IPS-20b (cell line): ENCODE data around the gene ZNF234.
"Not testable (repeated sequence)": the region's sequence is repeated elsewhere in the genome, so short reads cannot be mapped to it uniquely, and the experiment has no call there.

Source experiments
- H3K27ac ChIP-seq: one replicate; pipeline ENCODE4 v1.5.1; 2013; ENCODE audit warnings: low read length
- H3K27me3 ChIP-seq: 2 replicates; pipeline ENCODE4 v1.6.1; 2013; ENCODE audit warnings: mild to moderate bottlenecking, low read length, inconsistent platforms; ENCODE audit not compliant: insufficient read depth
- H3K36me3 ChIP-seq: 2 replicates; pipeline ENCODE4 v1.6.1; 2013; ENCODE audit warnings: low read depth, mild to moderate bottlenecking, inconsistent platforms, low read length, moderate library complexity; ENCODE audit not compliant: insufficient read depth
- H3K4me1 ChIP-seq: 2 replicates; pipeline ENCODE4 v1.6.1; 2013; ENCODE audit warnings: mild to moderate bottlenecking, control low read depth, inconsistent platforms, low read length, moderate library complexity; ENCODE audit not compliant: insufficient read depth
- H3K4me3 ChIP-seq: 2 replicates; pipeline ENCODE4 v1.5.1; 2013; ENCODE audit warnings: mild to moderate bottlenecking, low read length, inconsistent platforms
- H3K9ac ChIP-seq: 2 replicates; pipeline ENCODE4 v1.6.1; 2013; ENCODE audit warnings: low read depth, mild to moderate bottlenecking, inconsistent platforms, low read length, moderate library complexity
- H3K9me3 ChIP-seq: 2 replicates; pipeline ENCODE4 v1.6.1; 2013; ENCODE audit warnings: mild to moderate bottlenecking, low read depth, low read length, inconsistent platforms; ENCODE audit not compliant: insufficient read depth

ZNF234 gene

DNA sequence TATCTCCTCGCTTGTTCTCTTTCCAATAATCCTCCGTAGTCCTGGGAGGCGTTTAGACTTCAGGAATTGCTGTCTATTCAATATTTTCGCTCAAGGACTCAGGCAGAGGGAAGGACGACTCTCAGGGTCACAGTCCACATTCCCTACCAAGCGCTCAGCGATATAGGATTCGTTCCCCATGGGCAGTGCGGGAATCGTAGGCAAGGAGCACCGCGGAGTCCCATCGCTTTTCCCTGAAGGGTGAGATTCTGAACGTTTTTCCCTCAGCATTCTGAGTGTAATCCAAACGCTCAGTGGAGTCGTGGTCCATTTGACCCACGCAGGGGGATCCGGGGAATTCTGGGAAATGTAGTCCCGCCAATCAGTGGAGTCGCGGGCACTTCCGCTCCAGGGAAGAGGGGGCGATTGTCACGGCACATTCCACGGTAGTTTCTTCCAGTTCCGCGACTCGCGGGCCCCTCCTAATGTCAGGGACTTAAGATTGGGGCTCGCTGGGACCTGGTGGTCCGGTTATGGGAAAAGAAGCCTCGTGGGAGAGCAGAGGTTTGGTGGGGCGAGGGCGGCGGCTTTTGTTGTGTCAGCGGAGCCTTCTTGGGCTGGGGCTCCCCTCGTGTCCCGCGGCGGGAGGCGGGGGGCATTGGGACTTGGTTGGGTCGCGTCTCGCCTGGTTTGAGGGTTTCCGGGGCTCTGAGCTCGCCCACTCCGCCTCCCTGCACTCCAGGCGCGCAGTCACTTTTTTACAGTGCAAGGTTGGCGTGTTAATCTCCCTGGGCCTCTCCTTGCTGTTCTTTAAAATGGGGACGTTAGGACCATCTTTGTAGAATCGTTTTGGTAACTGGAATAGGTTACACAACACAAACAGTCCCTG is at the start of gene ZNF234:
ZNF234 (plus strand) TSS at position 364 of the 868 bp plus-strand sequence. CDS start 3,079 bp downstream, outside the sequence.
- Histone ChIP-seq H3K36me3 (peaks cover 7% of the 10 kb centered on the region; the same call in 1 of the 2 replicates), H3K4me1 (0 out of 2 replicates have a peak, but pooled peaks cover 4% of the 10 kb centered on the region), H3K27ac (no peak within 1 kb of the TSS), H3K4me3 (peak within 1 kb of the TSS; percentile 75), H3K9me3 (no peaks in the 10 kb centered on the region), H3K9ac (peak within 1 kb of the TSS; percentile 50), H3K27me3 (no peaks in the 10 kb centered on the region)

DNA sequence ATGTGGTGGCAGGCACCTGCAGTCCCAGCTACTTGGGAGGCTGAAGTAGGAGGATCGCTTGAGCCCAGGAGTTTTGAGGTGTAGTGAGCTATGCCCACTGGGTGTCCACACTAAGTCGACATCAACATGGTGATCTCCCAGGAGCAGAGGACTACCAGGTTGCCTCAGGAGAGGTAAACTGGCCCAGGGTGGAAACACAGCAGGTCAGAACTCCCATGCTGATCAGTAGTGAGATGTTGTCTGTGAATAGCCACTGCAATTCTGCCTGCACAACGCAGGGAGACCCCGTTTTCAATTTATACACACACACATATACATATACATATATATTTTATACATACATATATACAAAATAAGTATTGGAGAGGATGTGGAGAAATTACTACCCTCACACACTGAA is 49.2 kb upstream of the ZNF234 start:
- Histone ChIP-seq H3K27ac (no peak overlapping the region), H3K4me1 (no peaks in the 10 kb centered on the region), H3K4me3 (no peak overlapping the region), H3K9ac (no peak overlapping the region), H3K9me3 (no peaks in the 10 kb centered on the region), H3K36me3 (no peaks in the 10 kb centered on the region; the same call in 1 of the 2 replicates), H3K27me3 (no peaks in the 10 kb centered on the region)

DNA sequence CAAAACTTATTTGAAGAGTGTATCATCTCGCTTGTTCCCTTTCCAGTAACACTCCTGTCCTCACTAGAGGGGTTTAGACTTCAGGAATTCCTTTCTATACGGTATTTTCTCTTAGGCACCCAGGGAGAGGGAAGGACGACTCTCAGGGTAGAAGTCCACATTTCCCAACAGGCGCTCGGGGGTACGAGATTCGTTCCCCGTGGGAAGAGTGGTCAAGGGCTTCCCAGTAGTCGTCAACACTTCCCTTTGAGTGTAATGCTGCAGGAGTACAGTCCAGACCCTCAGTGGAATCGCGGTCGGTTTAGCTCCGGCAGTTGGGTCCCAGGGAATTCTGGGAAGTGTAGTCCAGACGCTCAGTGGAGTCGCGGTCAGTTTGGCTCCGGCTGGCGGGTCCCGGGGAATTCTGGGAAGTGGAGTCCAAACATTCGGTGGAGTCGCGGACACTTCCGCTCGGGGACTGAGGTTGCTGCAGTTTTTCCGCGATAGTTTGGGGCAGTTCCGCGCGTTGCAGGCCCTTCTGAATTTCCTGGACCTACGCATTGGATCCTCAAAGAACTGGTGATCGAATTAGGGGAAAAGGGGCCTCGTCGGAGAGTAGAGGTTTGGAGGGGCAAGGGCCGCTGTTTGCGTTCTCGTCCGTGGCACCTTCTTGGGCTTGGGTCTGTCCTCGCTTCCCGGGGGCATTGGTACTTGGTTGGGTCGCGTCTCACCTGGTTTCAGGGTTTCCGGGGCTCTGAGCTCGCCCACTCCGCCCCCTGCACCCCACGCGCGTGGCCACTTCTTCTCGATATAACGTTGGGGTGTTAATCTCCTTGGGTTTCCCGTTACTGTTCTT is 47.2 kb upstream of the ZNF234 start, which contains the start of gene ZNF224:
ZNF224 (plus strand) TSS at position 431 of the 835 bp plus-strand sequence. CDS start 3,513 bp downstream, outside the sequence.
- Histone ChIP-seq H3K9ac (peak within 1 kb of the TSS; percentile 78), H3K27ac (no peak within 1 kb of the TSS), H3K4me3 (peak within 1 kb of the TSS; percentile 91), H3K4me1 (no peaks in the 10 kb centered on the region), H3K36me3 (peaks cover 6% of the 10 kb centered on the region; the same call in 1 of the 2 replicates), H3K27me3 (no peaks in the 10 kb centered on the region), H3K9me3 (no peaks in the 10 kb centered on the region)

DNA sequence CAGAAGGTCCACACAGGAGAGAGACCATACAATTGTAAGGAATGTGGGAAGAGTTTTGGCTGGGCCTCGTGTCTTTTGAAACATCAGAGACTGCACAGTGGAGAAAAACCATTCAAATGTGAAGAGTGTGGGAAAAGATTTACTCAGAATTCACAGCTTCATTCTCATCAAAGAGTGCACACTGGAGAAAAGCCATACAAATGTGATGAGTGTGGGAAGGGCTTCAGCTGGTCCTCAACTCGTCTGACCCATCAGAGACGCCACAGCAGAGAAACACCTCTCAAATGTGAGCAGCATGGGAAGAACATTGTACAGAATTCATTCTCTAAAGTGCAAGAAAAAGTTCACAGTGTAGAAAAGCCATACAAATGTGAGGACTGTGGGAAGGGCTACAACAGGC is 33.6 kb upstream of the ZNF234 start:
- no peak overlapping the region for H3K4me3 ChIP-seq
- peaks cover 46% of the 10 kb centered on the region for H3K9me3 ChIP-seq
- H3K36me3 ChIP-seq, result peaks cover 39% of the 10 kb centered on the region
- H3K9ac ChIP-seq, result no peak overlapping the region
- no peaks in the 10 kb centered on the region for H3K4me1 ChIP-seq
- H3K27ac ChIP-seq, result no peak overlapping the region
- H3K27me3 ChIP-seq, result no peaks in the 10 kb centered on the region

DNA sequence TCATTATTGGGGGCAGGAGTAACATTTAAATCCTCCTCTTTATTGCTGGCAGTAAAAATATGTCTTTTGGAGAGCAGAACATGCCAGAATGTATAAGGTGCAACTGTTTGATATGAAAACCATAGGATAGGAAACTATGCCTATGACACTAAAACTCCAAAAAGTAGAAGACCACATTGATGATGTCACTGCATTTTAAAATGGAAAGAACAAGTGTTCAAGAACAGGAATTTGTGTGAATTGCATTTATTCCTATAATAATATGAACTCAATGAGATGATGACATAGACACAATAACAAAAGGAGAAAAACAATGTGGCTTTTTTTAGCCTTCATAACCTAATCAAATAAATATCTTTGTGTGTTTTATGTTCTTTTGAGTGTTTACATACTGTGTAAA is 31.9 kb upstream of the ZNF234 start:
- H3K4me1 ChIP-seq, result no peaks in the 10 kb centered on the region
- no peak overlapping the region for H3K27ac ChIP-seq
- H3K36me3 ChIP-seq, result peaks cover 26% of the 10 kb centered on the region
- no peak overlapping the region for H3K9ac ChIP-seq
- peaks cover 43% of the 10 kb centered on the region for H3K9me3 ChIP-seq
- no peak overlapping the region for H3K4me3 ChIP-seq
- no peaks in the 10 kb centered on the region for H3K27me3 ChIP-seq

DNA sequence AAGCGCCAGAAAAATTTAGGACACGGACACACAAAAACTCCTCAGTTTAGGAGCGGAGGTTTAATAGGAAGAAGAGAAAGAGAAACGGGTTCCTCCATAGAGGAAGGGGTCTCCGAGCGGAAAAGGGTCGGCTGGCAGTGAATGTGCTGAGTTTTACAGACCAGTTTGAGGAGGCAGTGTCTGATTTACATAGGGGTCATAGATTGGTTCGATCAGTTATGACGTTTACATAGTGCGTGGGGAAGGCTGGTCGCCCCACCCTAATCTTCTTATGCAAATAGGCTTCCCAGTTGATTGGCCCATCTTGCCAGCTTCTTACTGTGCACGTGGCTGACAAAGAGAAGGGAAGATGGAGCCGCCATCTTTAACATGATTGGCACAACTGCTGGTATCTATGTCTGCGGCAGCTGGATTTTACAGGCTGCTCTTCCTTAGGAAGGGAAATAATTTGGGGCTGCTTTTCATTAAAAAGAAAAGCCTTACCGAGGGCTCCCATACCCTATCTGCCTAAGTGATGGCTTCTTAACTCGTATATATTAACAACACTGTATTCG is 29.4 kb upstream of the ZNF234 start:
- peaks cover 14% of the 10 kb centered on the region for H3K36me3 ChIP-seq
- H3K27me3 ChIP-seq, result no peaks in the 10 kb centered on the region
- no peak overlapping the region for H3K27ac ChIP-seq
- peak overlapping the region; percentile 64; the same call in 1 of the 2 replicates for H3K9ac ChIP-seq
- H3K9me3 ChIP-seq, result peaks cover 29% of the 10 kb centered on the region
- H3K4me3 ChIP-seq, result peak overlapping the region; percentile 78
- no peaks in the 10 kb centered on the region for H3K4me1 ChIP-seq

DNA sequence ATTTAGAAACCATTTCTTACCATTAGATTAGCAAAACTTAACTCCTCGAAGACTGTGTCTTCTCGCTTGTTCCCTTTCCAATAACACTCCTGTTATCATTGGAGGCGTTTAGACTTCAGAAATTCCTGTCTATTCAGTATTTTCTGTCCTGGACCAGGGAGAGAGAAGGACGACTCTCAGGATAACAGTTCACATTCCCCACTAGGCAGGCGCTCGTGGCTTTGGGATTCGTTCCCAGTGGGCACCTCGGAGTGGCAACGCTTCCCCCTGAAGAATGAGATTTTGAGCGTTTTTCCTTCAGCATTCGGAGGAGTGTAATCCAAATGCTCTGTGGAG is 28.6 kb upstream of the ZNF234 start:
- H3K9ac ChIP-seq, result peak overlapping the region; percentile 64
- H3K27me3 ChIP-seq, result no peaks in the 10 kb centered on the region
- peak overlapping the region; percentile 78 for H3K4me3 ChIP-seq
- H3K4me1 ChIP-seq, result no peaks in the 10 kb centered on the region
- peaks cover 7% of the 10 kb centered on the region for H3K36me3 ChIP-seq
- peaks cover 21% of the 10 kb centered on the region for H3K9me3 ChIP-seq
- H3K27ac ChIP-seq, result no peak overlapping the region

DNA sequence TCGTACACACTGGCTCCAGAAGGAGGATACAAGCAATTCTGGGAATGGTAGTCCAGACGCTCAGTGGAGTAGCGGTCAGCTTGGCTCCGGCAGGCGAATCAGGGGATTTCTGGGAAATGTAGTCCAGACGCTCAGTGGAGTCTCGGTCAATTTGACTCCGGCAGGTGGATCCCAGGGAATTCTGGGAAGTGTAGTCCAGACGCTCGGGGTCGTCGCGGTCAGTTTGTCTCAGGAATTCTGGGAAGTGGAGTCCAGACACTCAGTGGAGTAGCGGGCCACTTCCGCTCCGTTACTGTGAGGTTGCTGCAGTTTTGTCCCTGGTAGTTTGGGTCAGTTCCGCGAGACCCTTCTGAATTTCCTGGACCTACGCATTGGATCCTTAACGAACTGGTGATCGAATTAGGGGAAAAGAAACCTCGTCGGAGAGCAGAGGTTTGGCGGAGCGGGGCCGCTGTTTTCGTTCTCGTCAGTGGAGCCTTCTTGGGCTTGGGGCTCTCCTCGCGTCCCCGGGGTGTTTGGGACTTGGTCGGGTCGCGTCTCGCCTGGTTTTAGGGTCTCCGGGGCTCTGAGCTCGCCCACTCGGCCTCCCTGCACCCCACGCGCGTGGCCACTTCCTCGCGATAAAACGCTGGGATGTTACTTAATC is 28.1 kb upstream of the ZNF234 start, which contains the start of gene ZNF225:
ZNF225 (plus strand) TSS at position 262 of the 646 bp plus-strand sequence. CDS start 2,429 bp downstream, outside the sequence.
- Histone ChIP-seq H3K4me3 (peak within 1 kb of the TSS; percentile 78), H3K9ac (peak within 1 kb of the TSS; percentile 73), H3K27ac (no peak within 1 kb of the TSS), H3K27me3 (no peaks in the 10 kb centered on the region), H3K9me3 (peaks cover 16% of the 10 kb centered on the region), H3K36me3 (peaks cover 5% of the 10 kb centered on the region), H3K4me1 (no peaks in the 10 kb centered on the region)

DNA sequence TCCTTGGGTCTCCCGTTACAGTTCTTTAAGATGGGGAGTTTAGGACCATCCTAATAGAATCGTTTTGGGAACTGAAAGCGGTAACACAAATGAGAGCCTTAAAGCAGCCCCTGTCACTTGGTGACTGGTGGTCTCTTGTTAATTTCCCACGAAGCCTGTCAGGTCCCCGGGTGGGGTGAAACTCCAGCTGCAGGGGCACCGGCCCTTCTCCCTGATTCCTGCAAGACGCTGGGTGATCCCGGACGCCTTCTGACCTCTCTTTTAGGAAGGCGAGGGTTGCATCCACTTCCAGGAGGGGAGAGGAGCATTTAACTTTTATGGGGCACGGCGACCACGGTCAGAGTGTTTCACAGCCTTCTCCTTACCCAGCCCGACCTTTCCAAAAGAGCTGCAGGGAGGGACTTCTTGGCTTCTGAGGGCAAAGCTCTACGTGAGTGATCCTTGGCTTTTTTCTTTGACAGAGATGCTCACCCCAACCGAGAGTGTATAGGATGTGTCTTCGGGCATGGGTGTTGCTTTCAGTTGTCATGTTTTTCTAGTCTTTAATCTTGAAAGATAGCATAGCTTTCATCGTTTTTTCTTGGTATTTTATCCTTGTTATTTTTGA is 27.5 kb upstream of the ZNF234 start:
- H3K36me3 ChIP-seq, result peaks cover 7% of the 10 kb centered on the region
- H3K4me3 ChIP-seq, result peak overlapping the region; percentile 78
- peaks cover 10% of the 10 kb centered on the region; the same call in 1 of the 2 replicates for H3K9me3 ChIP-seq
- H3K27me3 ChIP-seq, result no peaks in the 10 kb centered on the region
- no peak overlapping the region for H3K27ac ChIP-seq
- H3K4me1 ChIP-seq, result no peaks in the 10 kb centered on the region
- H3K9ac ChIP-seq, result peak overlapping the region; percentile 73

DNA sequence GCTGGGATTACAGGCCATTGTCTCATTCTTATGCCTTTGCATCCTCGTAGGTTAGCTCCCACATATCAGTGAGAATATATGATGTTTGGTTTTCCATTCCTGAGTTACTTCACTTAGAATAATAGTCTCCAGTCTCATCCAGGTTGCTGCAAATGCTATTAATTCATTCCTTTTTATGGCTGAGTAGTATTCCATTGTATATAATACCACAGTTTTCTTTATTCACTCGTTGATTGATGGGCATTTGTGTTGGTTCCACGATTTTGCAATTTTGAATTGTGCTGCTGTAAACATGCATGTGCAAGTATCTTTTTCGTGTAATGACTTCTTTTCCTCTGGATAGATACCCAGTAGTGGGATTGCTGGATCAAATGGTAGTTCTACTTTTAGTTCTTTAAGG is 20.2 kb upstream of the ZNF234 start:
- H3K9ac ChIP-seq, H3K4me3 ChIP-seq, H3K4me1 ChIP-seq, H3K9me3 ChIP-seq, H3K27ac ChIP-seq, H3K27me3 ChIP-seq: not testable (repeated sequence)
- H3K36me3 ChIP-seq, result peaks cover 23% of the 10 kb centered on the region

DNA sequence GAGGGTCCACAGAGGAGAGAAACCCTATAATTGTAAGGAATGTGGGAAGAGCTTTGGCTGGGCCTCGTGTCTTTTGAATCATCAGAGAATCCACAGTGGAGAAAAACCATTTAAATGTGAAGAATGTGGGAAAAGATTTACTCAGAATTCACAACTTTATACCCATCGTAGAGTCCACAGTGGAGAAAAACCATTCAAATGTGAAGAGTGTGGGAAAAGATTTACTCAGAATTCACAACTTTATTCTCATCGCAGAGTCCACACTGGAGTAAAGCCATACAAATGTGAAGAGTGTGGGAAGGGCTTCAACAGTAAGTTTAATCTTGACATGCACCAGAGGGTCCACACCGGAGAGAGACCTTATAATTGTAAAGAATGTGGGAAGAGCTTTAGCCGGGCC is 9.4 kb upstream of the ZNF234 start:
- Histone ChIP-seq H3K27me3 (no peaks in the 10 kb centered on the region), H3K9ac (no peak overlapping the region), H3K27ac (no peak overlapping the region), H3K9me3 (peaks cover 51% of the 10 kb centered on the region), H3K4me1 (no peaks in the 10 kb centered on the region), H3K36me3 (peaks cover 35% of the 10 kb centered on the region), H3K4me3 (no peak overlapping the region)
